HUES48 (cell line): ENCODE measurements around the gene CCND2.

Source experiments
- H3K27ac ChIP-seq: one replicate; pipeline ENCODE4 v1.7.0; 2013; ENCODE audit warnings: low read depth, low read length, inconsistent platforms
- H3K27me3 ChIP-seq: 2 replicates; pipeline ENCODE4 v1.6.1; 2013; ENCODE audit warnings: mild to moderate bottlenecking, low read length; ENCODE audit not compliant: control insufficient read depth, insufficient read depth
- H3K36me3 ChIP-seq: 2 replicates; pipeline ENCODE4 v1.6.1; 2013; ENCODE audit warnings: low read length; ENCODE audit not compliant: control insufficient read depth, insufficient read depth
- H3K4me1 ChIP-seq: 2 replicates; pipeline ENCODE4 v1.6.1; 2013; ENCODE audit warnings: mild to moderate bottlenecking, low read length; ENCODE audit not compliant: control insufficient read depth, insufficient read depth
- H3K4me3 ChIP-seq: 2 replicates; pipeline ENCODE4 v1.5.1; 2013; ENCODE audit warnings: mild to moderate bottlenecking, low read depth, low read length
- H3K9ac ChIP-seq: 2 replicates; pipeline ENCODE4 v1.6.1; 2013; ENCODE audit warnings: mild to moderate bottlenecking, low read depth, low read length, moderate library complexity
- H3K9me3 ChIP-seq: 2 replicates; pipeline ENCODE4 v1.6.1; 2013; ENCODE audit warnings: low read length; ENCODE audit not compliant: control insufficient read depth, insufficient read depth

The CCND2 gene

DNA sequence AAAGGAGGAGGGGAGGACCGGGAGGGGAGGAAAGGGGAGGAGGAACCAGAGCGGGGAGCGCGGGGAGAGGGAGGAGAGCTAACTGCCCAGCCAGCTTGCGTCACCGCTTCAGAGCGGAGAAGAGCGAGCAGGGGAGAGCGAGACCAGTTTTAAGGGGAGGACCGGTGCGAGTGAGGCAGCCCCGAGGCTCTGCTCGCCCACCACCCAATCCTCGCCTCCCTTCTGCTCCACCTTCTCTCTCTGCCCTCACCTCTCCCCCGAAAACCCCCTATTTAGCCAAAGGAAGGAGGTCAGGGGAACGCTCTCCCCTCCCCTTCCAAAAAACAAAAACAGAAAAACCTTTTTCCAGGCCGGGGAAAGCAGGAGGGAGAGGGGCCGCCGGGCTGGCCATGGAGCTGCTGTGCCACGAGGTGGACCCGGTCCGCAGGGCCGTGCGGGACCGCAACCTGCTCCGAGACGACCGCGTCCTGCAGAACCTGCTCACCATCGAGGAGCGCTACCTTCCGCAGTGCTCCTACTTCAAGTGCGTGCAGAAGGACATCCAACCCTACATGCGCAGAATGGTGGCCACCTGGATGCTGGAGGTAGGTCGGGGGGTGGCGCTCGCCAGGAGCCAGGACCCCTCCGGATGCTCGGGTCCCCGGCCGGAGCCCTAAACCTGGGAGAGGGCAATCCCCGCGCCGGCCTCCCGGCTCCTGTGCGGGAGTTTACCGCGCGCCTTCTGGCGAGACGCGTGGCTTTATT, at the start of gene CCND2:
Gene CCND2 (plus strand): TSS at position 111 of the 744 bp plus-strand sequence. CDS start 279 bp downstream, at position 390.
- H3K4me1 ChIP-seq, result peaks cover 33% of the 10 kb centered on the region
- H3K4me3 ChIP-seq, result peak within 1 kb of the TSS; percentile 77
- H3K9ac ChIP-seq, result peak within 1 kb of the TSS; percentile 76
- peaks cover 26% of the 10 kb centered on the region for H3K36me3 ChIP-seq
- H3K27me3 ChIP-seq, result peaks cover 54% of the 10 kb centered on the region
- H3K9me3 ChIP-seq, result no peaks in the 10 kb centered on the region
- peak within 1 kb of the TSS; percentile 39 for H3K27ac ChIP-seq

DNA sequence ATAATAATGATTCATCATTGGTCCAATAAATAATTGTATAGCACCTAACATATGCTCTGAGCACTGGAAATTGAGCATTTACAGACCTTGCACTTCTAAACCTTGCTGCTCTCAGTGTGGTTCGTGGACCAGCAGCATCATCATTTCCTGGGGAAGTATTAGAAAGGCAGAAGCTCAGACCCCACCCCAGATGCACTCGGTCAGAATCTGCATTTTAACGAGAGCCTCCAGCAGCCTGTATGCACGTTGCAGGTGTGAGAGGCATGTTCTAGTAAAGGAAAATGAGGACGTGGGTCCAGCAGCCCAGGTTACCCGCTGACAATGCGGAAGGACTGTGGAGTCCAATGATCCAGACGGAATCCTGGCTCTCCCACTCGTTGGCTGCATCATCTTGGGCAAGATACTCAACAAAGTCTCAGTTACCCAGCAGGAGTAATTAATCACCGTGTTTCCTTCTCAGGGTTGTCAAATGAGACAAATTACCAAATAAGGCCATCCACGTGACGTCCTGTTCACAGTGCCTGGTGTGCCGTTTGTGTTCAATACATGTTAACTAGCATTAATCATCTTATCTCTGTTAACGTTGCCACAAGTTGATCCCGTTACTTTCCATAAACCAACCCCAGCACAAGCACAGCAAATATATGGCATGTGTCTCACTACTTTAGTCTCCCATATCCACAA, 49.2 kb upstream of the CCND2 start:
- no peak overlapping the region for H3K4me3 ChIP-seq
- H3K9me3 ChIP-seq, result 0 out of 2 replicates have a peak, but pooled peaks cover 3% of the 10 kb centered on the region
- H3K4me1 ChIP-seq, result 0 out of 2 replicates have a peak, but pooled peaks cover 2% of the 10 kb centered on the region
- no peaks in the 10 kb centered on the region for H3K36me3 ChIP-seq
- H3K27ac ChIP-seq, result no peak overlapping the region
- H3K9ac ChIP-seq, result no peak overlapping the region
- no peaks in the 10 kb centered on the region for H3K27me3 ChIP-seq

DNA sequence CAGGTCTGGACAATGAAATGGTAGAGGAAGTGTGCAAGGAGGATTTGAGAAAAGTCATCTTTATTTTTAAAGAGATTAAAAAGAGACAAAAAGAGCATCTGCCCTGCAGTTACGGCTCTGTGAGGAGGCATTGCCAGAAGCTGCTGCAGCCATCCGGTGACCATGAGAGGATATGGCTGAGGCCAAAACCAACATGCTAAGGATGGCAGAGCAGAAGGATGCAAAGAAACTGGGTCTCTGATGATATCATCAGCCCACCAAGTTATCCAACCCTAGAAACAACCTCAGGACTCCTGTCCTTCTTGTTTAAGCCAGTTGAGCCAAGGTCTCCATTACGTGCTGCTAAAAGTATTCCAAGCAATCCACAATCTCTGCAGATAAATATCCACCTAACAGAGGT, 48.0 kb upstream of the CCND2 start:
- Histone ChIP-seq H3K9ac (no peak overlapping the region), H3K4me1 (0 out of 2 replicates have a peak, but pooled peaks cover 2% of the 10 kb centered on the region), H3K36me3 (no peaks in the 10 kb centered on the region), H3K27me3 (no peaks in the 10 kb centered on the region), H3K9me3 (0 out of 2 replicates have a peak, but pooled peaks cover 3% of the 10 kb centered on the region), H3K4me3 (no peak overlapping the region), H3K27ac (no peak overlapping the region)

DNA sequence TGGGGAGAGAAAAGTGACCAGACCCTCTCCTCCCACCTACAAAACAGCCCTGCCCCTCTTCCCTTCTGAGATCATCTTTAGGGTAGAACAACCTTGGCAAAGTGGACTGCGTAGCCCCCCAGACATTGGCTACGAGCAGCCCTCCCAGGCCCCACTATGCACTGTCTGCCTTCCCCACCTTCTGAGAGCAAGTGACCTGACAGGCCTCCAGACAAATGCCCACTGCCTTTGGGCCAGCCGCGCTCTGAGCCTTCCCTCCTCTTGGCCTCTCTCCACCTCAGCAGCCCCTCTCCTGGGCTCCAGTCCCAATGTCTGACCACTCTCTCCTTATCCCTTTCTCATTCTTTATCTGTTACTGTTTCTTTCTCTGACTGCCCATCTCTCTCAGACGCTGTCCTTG, 46.5 kb upstream of the CCND2 start:
- Histone ChIP-seq H3K27me3 (no peaks in the 10 kb centered on the region), H3K27ac (no peak overlapping the region), H3K9ac (no peak overlapping the region), H3K4me1 (0 out of 2 replicates have a peak, but pooled peaks cover 2% of the 10 kb centered on the region), H3K4me3 (no peak overlapping the region), H3K36me3 (no peaks in the 10 kb centered on the region), H3K9me3 (0 out of 2 replicates have a peak, but pooled peaks cover 3% of the 10 kb centered on the region)

DNA sequence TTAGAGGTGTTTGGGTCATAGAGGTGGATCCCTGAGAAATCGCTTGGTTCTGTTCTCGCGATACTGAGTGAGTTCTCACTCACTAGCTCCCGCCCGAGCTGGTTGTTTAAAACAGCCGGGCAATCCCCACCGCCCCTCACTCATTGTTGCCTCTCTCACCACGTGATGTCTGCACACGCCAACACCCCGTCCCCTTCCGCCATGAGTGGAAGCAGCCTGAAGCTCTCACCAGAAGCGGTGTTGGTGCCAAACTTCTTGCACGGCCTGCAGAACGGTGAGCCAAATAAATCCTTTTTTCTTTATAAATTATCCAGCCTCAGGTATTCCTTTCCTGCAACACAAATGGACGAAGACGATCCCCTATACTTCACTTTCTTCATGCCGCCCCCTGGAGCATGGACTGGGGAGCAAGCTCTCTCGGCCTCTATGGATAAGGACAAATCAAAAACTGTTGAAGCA, 45.4 kb upstream of the CCND2 start:
- Histone ChIP-seq H3K27me3 (no peaks in the 10 kb centered on the region), H3K27ac (no peak overlapping the region), H3K4me3 (no peak overlapping the region; the same call in 1 of the 2 replicates), H3K9me3 (no peaks in the 10 kb centered on the region), H3K4me1 (0 out of 2 replicates have a peak, but pooled peaks cover 2% of the 10 kb centered on the region), H3K36me3 (no peaks in the 10 kb centered on the region), H3K9ac (no peak overlapping the region)

DNA sequence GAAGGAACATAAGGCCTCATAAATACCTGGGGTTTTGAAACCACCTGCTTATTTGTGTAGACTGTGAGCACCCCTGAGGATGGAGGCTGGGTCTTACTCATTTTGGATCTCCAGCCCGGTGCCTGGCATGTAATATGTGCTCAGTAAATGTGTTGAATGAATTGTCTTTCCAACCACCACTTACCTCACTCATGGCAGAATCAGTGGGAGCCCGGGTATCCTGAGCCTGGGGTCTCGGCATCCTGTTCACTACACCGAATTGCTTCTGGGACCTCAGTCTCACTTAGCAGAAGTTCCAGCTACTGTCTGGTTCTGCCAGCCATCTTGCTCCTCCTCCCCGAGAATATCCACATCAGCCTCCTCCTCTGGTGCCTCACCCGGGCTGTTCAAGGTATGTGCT, 43.0 kb upstream of the CCND2 start:
- H3K27ac ChIP-seq, result no peak overlapping the region
- H3K27me3 ChIP-seq, result no peaks in the 10 kb centered on the region
- no peak overlapping the region for H3K4me3 ChIP-seq
- 0 out of 2 replicates have a peak, but pooled peaks cover 2% of the 10 kb centered on the region for H3K4me1 ChIP-seq
- no peaks in the 10 kb centered on the region for H3K36me3 ChIP-seq
- no peaks in the 10 kb centered on the region for H3K9me3 ChIP-seq
- H3K9ac ChIP-seq, result no peak overlapping the region

DNA sequence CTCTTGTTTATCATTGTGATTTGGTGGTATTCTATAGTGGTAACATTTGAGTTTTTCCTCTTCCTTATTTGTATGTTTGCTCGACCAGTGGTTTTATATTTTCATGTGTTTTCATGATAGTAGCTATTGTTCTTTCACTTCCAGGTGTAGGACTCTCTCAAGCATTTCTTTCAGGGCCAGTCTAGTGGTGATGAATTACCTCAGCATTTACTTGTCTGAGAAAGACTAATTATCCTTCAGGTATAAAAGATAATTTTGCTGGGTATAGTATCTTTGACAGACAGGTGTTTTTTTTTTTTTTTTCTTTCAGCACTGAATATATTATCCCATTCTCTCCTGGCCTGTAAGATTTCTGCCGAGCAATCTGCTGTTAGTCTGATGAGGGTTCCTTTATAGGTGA, 35.0 kb upstream of the CCND2 start:
- Histone ChIP-seq H3K27ac (no peak overlapping the region), H3K9ac (no peak overlapping the region), H3K9me3 (no peaks in the 10 kb centered on the region), H3K27me3 (no peaks in the 10 kb centered on the region), H3K36me3 (no peaks in the 10 kb centered on the region), H3K4me1 (no peaks in the 10 kb centered on the region; the same call in 1 of the 2 replicates), H3K4me3 (no peak overlapping the region)

DNA sequence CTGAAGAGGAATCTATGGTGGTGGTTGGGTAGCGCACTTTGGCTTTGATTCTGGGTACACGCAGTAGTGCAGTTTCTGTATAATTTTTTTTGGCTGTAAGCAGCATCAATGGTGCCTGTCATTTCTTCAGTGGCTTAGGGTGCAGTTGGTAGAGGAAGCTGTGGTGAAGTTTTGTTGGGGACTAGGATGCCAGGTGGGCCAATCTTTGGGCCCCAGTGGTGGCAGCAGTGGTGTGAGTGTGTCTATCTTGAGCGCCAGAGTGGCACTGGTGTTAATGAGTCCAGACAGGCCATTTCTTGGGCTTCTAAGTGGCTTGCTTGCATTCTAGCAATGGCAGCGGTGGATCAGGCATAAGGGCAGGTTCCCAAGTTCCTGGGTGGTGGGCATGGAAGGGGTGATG, 33.8 kb upstream of the CCND2 start:
- no peak overlapping the region for H3K4me3 ChIP-seq
- H3K9ac ChIP-seq, result no peak overlapping the region
- H3K27ac ChIP-seq, result no peak overlapping the region
- H3K9me3 ChIP-seq, result no peaks in the 10 kb centered on the region
- H3K4me1 ChIP-seq, result no peaks in the 10 kb centered on the region; the same call in 1 of the 2 replicates
- no peaks in the 10 kb centered on the region for H3K27me3 ChIP-seq
- no peaks in the 10 kb centered on the region for H3K36me3 ChIP-seq

DNA sequence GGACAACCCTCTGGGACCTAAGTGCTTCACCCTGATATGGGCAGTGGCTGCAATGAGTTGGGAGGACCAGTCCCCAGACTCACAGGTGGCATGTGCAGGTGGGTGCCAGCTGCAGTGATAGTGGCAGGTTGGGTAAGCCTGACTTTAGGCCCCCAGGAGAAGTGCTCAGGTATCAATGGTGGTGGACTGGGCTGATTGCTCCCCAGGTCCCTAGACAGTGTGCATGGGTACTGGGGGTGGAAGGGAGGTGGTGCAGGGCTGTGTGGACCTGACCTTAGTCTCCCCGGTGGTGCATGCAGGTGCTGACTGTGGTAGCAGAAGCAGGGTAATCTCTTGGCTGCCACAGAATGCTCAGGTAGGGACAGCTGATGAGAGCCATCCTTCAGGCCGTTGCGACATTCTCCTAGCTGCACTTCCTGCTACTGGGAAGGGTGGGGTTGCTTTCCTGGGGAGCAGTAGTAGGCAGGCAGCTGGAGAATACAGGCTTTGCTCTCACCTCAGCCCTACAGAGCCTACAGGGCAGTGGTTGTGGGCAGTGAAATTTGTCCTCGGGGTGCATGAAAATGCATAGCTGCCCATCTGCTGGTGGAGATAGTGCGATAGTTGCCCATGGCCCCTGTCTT, 33.3 kb upstream of the CCND2 start:
- Histone ChIP-seq H3K36me3 (no peaks in the 10 kb centered on the region), H3K9ac (no peak overlapping the region), H3K9me3 (no peaks in the 10 kb centered on the region), H3K4me3 (no peak overlapping the region), H3K27me3 (no peaks in the 10 kb centered on the region), H3K27ac (no peak overlapping the region), H3K4me1 (no peaks in the 10 kb centered on the region; the same call in 1 of the 2 replicates)

DNA sequence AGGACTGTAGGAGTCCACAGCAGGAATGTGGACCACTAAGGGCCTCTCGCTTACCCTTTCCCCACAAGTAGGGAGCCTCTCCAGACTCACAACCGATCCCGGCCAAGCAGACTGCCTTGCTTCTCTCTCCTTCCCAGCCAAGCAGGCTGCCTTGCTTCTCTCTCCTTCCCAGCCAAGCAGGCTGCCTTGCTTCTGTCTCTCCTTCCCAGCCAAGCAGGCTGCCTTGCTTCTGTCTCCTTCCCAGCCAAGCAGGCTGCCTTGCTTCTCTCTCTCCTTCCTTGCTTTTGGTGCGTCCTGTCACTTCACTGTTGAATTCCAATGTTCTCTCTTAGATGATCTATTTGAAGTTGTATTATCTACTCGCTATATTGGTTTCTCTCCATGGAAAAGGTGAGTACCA, 32.6 kb upstream of the CCND2 start:
- no peaks in the 10 kb centered on the region for H3K9me3 ChIP-seq
- H3K4me1 ChIP-seq, result no peaks in the 10 kb centered on the region; the same call in 1 of the 2 replicates
- no peak overlapping the region for H3K9ac ChIP-seq

More for the DNA sequence above, 32.6 kb upstream of the CCND2 start:
- no peaks in the 10 kb centered on the region for H3K36me3 ChIP-seq
- no peak overlapping the region for H3K27ac ChIP-seq
- H3K4me3 ChIP-seq, result no peak overlapping the region
- no peaks in the 10 kb centered on the region for H3K27me3 ChIP-seq
